ENCODE data around the gene SUSD4.

DNA sequence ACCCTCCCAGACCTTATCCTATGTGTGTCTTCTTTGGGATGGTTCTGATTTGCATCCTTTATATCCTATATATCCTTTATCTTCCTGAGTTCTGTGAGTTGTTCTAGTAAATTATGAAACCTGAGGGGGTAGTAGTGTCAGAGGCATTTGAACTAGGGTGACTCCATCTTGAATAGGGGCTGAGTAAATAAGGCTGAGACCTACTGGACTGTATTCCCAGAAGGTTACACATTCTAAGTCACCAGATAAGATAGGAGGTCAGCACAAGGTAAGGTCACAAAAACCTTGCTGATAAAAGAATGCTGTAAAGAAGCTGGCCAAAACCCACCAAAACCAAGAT lies 50.6 kb downstream of the SUSD4 start:
- TF ChIP-seq EZH2 (IDR thresholded peaks at IDR 0.05; ENCODE audit: borderline replicate concordance, low read length) (no peak), CTCF (IDR thresholded peaks at IDR 0.05; ENCODE audit: low read length) (no peak)

Measured in OCI-LY1 (cell line).